ENCODE results near the gene ITGA2B. TPM values are rescaled to one million over a fixed set of nuclear protein-coding genes. Genes with fewer than 3 reads are reported as not detected.

ITGA2B gene
- total and polyA plus RNA-seq, 2 of the 13 experiments (the other 11 are each of a cell fraction or from before 2014, with no cell fraction given): 0.38 to 1.1 TPM

- TF ChIP-seq CHD4 (IDR thresholded peaks at IDR 0.05; ENCODE audit: borderline replicate concordance, low read length): no peak
- no peak for TF ChIP-seq CREB1 (IDR thresholded peaks at IDR 0.05)
- no peak for TF ChIP-seq CREB1 (CRISPR knock-in tag; IDR thresholded peaks at IDR 0.05)
- peak; percentile 40; the same call in 1 of the 2 replicates for TF ChIP-seq ZNF687 (CRISPR knock-in tag; IDR thresholded peaks at IDR 0.05)
- TF ChIP-seq ZNF607 (CRISPR knock-in tag; IDR thresholded peaks at IDR 0.05; ENCODE audit: borderline replicate concordance): no peak
- no peak for TF ChIP-seq ZBTB38 (CRISPR knock-in tag; IDR thresholded peaks at IDR 0.05)
- TF ChIP-seq SAFB2 (CRISPR knock-in tag; IDR thresholded peaks at IDR 0.05; ENCODE audit: borderline replicate concordance, low read depth): 0 out of 2 replicates have a peak, but pooled peaks have one; percentile 23
- no peak for TF ChIP-seq ZNF782 (CRISPR knock-in tag; IDR thresholded peaks at IDR 0.05; ENCODE audit: borderline replicate concordance)
- no peak for TF ChIP-seq SP1 (IDR thresholded peaks at IDR 0.05)
- TF ChIP-seq SP1 (CRISPR knock-in tag; IDR thresholded peaks at IDR 0.05): no peak
- TF ChIP-seq FOXO1 (CRISPR knock-in tag; IDR thresholded peaks at IDR 0.05): no peak
- no peak for TF ChIP-seq PHF5A (CRISPR knock-in tag; IDR thresholded peaks at IDR 0.05; ENCODE audit: low read depth, unreplicated experiment)
- 0 out of 2 replicates have a peak, but pooled peaks have one; percentile 22 for TF ChIP-seq SP4 (CRISPR knock-in tag; IDR thresholded peaks at IDR 0.05)
- TF ChIP-seq FUBP1 (CRISPR knock-in tag; IDR thresholded peaks at IDR 0.05; ENCODE audit: borderline replicate concordance): no peak
- TF ChIP-seq CHD2 (IDR thresholded peaks at IDR 0.05; ENCODE audit: low read depth, low read length): no peak
- no peak for TF ChIP-seq CSRNP2 (CRISPR knock-in tag; conservative IDR thresholded peaks at IDR 0.05; ENCODE audit: low read depth)
- no peak for TF ChIP-seq ZNF331 (CRISPR knock-in tag; IDR thresholded peaks at IDR 0.05)
- TF ChIP-seq PRDM15 (CRISPR knock-in tag; IDR thresholded peaks at IDR 0.05): no peak
- TF ChIP-seq SMYD3 (CRISPR knock-in tag; IDR thresholded peaks at IDR 0.05): no peak
Measured at GRCh38 chr17:44375196-44376017, 14.0 kb downstream of the ITGA2B start (continued).
